HG02970 (cell line): ENCODE data around the gene KCNJ9.
"Not testable (repeated sequence)": the region's sequence is repeated elsewhere in the genome, so short reads cannot be mapped to it uniquely, and the experiment has no call there.

Experiments
- ATAC-seq: cut with Tn5 transposase; IDR thresholded peaks from one replicate; pipeline ENCODE4 v1.9.1; 2021; ENCODE audit warnings: mild to moderate bottlenecking, moderate library complexity, moderate number of reproducible peaks; ENCODE audit not compliant: unreplicated experiment, low FRiP score

KCNJ9 gene

GRCh38 chr1:160099716-160100375 is 18.5 kb downstream of the KCNJ9 start:
- ATAC-seq: no peak

GRCh38 chr1:160101037-160101716 is 19.8 kb downstream of the KCNJ9 start:
- no peak for ATAC-seq

- ATAC-seq: no peak
Observed at GRCh38 chr1:160101717-160102522, 20.6 kb downstream of the KCNJ9 start.

- ATAC-seq: no peak
Observed at GRCh38 chr1:160103658-160104408, 22.5 kb downstream of the KCNJ9 start.

GRCh38 chr1:160104486-160104885 is 23.1 kb downstream of the KCNJ9 start:
- ATAC-seq: no peak

- no peak for ATAC-seq
Observed at GRCh38 chr1:160105155-160105554, 23.8 kb downstream of the KCNJ9 start.

- ATAC-seq: no peak
Observed at GRCh38 chr1:160107512-160107911, 26.2 kb downstream of the KCNJ9 start.

GRCh38 chr1:160108888-160109662 is 27.7 kb downstream of the KCNJ9 start:
- no peak for ATAC-seq

- no peak for ATAC-seq
Observed at GRCh38 chr1:160109686-160110085, 28.3 kb downstream of the KCNJ9 start.

GRCh38 chr1:160111462-160111861 is 30.1 kb downstream of the KCNJ9 start:
- not testable (repeated sequence) for ATAC-seq

- no peak for ATAC-seq
Observed at GRCh38 chr1:160112357-160112756, 31.0 kb downstream of the KCNJ9 start.

GRCh38 chr1:160113407-160113806 is 32.1 kb downstream of the KCNJ9 start:
- ATAC-seq: no peak

GRCh38 chr1:160114085-160114484 is 32.7 kb downstream of the KCNJ9 start:
- ATAC-seq: no peak

- ATAC-seq: no peak
Observed at GRCh38 chr1:160115545-160116282, 34.4 kb downstream of the KCNJ9 start, which contains the start of gene ATP1A2. Gene ATP1A2 (plus strand): TSS chr1:160115759. CDS start chr1:160115862, 103 bp downstream.

- no peak for ATAC-seq
Observed at GRCh38 chr1:160116283-160117147, 35.2 kb downstream of the KCNJ9 start.

GRCh38 chr1:160117300-160117699 is 36.0 kb downstream of the KCNJ9 start:
- no peak for ATAC-seq

- ATAC-seq: no peak
Observed at GRCh38 chr1:160117709-160118183, 36.4 kb downstream of the KCNJ9 start.

GRCh38 chr1:160118928-160119327 is 37.6 kb downstream of the KCNJ9 start:
- ATAC-seq: no peak
